HepG2 (cell line): ENCODE data around the gene GNAS. TPM values are rescaled to one million over a fixed set of nuclear protein-coding genes. Genes with fewer than 3 reads are reported as not detected.

Experiments used
- ATAC-seq: fragments of 200-7000 bp; cut with Tn5 transposase; 3 replicates; pipeline ENCODE4 v1.9.1; 2020; ENCODE audit warnings: mild to moderate bottlenecking, moderate library complexity
- BruUV-seq: library from RNA; stranded (reverse); fragments of 400-500 nt; replicated peaks from 2 replicates; lab custom pipeline; 2021; lab: Mats Ljungman, UMichigan
- CTCF ChIA-PET: fragments of 300-600 bp; formaldehyde crosslinking; extraction: SDS; loops from one replicate; lab custom pipeline; 2021; ENCODE audit warnings: low total read pairs, inconsistent platforms, low intra/inter-chr PET ratio; lab: Yijun Ruan, JAX
- POLR2A ChIA-PET: fragments of 350-600 bp; sonication (Branson Sonifier 250); formaldehyde crosslinking; loops from one replicate; lab custom pipeline; 2020; ENCODE audit warnings: antibody characterized with exemption, inconsistent platforms; lab: Yijun Ruan, JAX
- DNase-seq: peaks from one replicate; pipeline ENCODE4 v3.0.0-alpha.2; 2015; ENCODE audit warnings: low spot score
- FAIRE-seq: peaks from 3 replicates; lab custom pipeline; 2011; peaks lifted over from hg19 to GRCh38; lab: Jason Lieb, UNC
- H2AFZ ChIP-seq: one replicate; pipeline ENCODE4 v1.6.1; 2011; ENCODE audit warnings: low read length, inconsistent platforms
- H3K27ac ChIP-seq: fragments of 300-600 bp; 3 replicates; pipeline ENCODE4 v1.8.0; 2011; ENCODE audit warnings: mixed run types, mild to moderate bottlenecking, mixed read lengths, low read length, inconsistent platforms; ENCODE audit not compliant: insufficient read depth; ENCODE audit errors: extremely low read length
- H3K27me3 ChIP-seq, 2 experiments: fragments of 200-600 bp in 1 of 2; 2 replicates in 1 of 2; 3 replicates in 1 of 2; pipeline versions ENCODE4 v1.6.0 to v1.8.0; 2011; ENCODE audit warnings: low read length in 2 of 2, mild to moderate bottlenecking in 2 of 2, moderate library complexity in 2 of 2, inconsistent platforms in 1 of 2; ENCODE audit not compliant: insufficient read depth in 2 of 2, control insufficient read depth in 1 of 2
- H3K36me3 ChIP-seq, 2 experiments: fragments of 200-600 bp in 1 of 2; replicated peaks in 1 of 2; 2 replicates in 1 of 2; 3 replicates in 1 of 2; pipeline versions ENCODE4 v1.5.1 to v1.8.0; 2011; ENCODE audit warnings: low read length in 2 of 2, inconsistent platforms in 1 of 2; ENCODE audit not compliant: insufficient read depth in 2 of 2, control insufficient read depth in 1 of 2
- H3K4me1 ChIP-seq: 2 replicates; pipeline ENCODE4 v1.5.1; 2012; ENCODE audit warnings: low read length, inconsistent platforms; ENCODE audit not compliant: insufficient read depth
- H3K4me2 ChIP-seq: 2 replicates; pipeline ENCODE4 v1.6.0; 2011; ENCODE audit warnings: low read depth, low read length, inconsistent platforms
- H3K4me3 ChIP-seq, 3 experiments: fragments of 200-600 bp in 1 of 3; sonication (generic), shearing (Covaris generic) in 1 of 3; replicated peaks in 1 of 3; 2 replicates each; pipeline ENCODE4 v1.5.1; 2011 to 2016; ENCODE audit warnings: low read length in 3 of 3, inconsistent platforms in 2 of 3, low read depth in 2 of 3, mild to moderate bottlenecking in 2 of 3, control low read depth in 1 of 3, mixed read lengths in 1 of 3; ENCODE audit not compliant: insufficient read depth in 1 of 3
- H3K79me2 ChIP-seq: one replicate; pipeline ENCODE4 v1.6.1; 2011; ENCODE audit warnings: low read length, inconsistent platforms; ENCODE audit not compliant: insufficient read depth
- H3K9ac ChIP-seq: 2 replicates; pipeline ENCODE4 v1.6.0; 2011; ENCODE audit warnings: mild to moderate bottlenecking, low read depth, low read length, inconsistent platforms; ENCODE audit not compliant: insufficient read depth
- H3K9me3 ChIP-seq: 2 replicates; pipeline ENCODE4 v1.5.1; 2012; ENCODE audit warnings: mild to moderate bottlenecking, low read length
- H4K20me1 ChIP-seq: 2 replicates; pipeline ENCODE4 v1.6.0; 2011; ENCODE audit warnings: inconsistent platforms, mild to moderate bottlenecking, low read length, moderate library complexity; ENCODE audit not compliant: insufficient read depth
- CTCF ChIP-seq: sonication (generic); formaldehyde crosslinking; IDR thresholded peaks from 2 replicates; pipeline ENCODE4 v1.5.0; 2020; ENCODE audit warnings: mild to moderate bottlenecking, missing genetic modification reagents, moderate library complexity
- FOXA1 ChIP-seq, 2 experiments: fragments of 450-650 bp in 1 of 2; sonication (generic) in 1 of 2; formaldehyde crosslinking in 1 of 2; IDR thresholded peaks; 2 replicates each; pipeline versions ENCODE4 v1.4.0 to v1.6.1; 2016 to 2020; ENCODE audit warnings: missing genetic modification reagents in 1 of 2
- FOXC1 ChIP-seq: sonication (generic); formaldehyde crosslinking; IDR thresholded peaks from 2 replicates; pipeline ENCODE4 v1.8.0; 2022; ENCODE audit warnings: mild to moderate bottlenecking, missing genetic modification reagents, borderline replicate concordance
- HDAC1 ChIP-seq: sonication (generic); formaldehyde crosslinking; IDR thresholded peaks from 2 replicates; pipeline ENCODE4 v1.5.1; 2020; ENCODE audit warnings: mild to moderate bottlenecking, missing genetic modification reagents
- MAFG ChIP-seq: sonication (generic); formaldehyde crosslinking; IDR thresholded peaks from 2 replicates; pipeline ENCODE4 v1.5.1; 2020; ENCODE audit warnings: mild to moderate bottlenecking, missing genetic modification reagents
- NR2F6 ChIP-seq, 2 experiments: IDR thresholded peaks; 2 replicates each; pipeline ENCODE4 v1.6.1; 2016; ENCODE audit warnings: antibody characterized with exemption in 1 of 2, mild to moderate bottlenecking in 1 of 2
- PCBP2 ChIP-seq: fragments of 200-400 bp; formaldehyde crosslinking; optimal IDR thresholded peaks from 2 replicates; pipeline ENCODE3; 2018; ENCODE audit warnings: low read length, low read depth; ENCODE audit not compliant: poor library complexity, severe bottlenecking
- SPEN ChIP-seq: sonication (generic); formaldehyde crosslinking; IDR thresholded peaks from 2 replicates; pipeline ENCODE4 v1.5.1; 2020; ENCODE audit warnings: low read depth, mild to moderate bottlenecking, missing genetic modification reagents
- TBX2 ChIP-seq: sonication (generic); formaldehyde crosslinking; IDR thresholded peaks from 2 replicates; pipeline ENCODE4 v1.5.0; 2020; ENCODE audit warnings: missing genetic modification reagents, mild to moderate bottlenecking, borderline replicate concordance
- ZMAT3 ChIP-seq: sonication (generic); formaldehyde crosslinking; conservative IDR thresholded peaks from 2 replicates; pipeline ENCODE4 v1.7.0; 2021; ENCODE audit warnings: missing genetic modification reagents
- ZNF256 ChIP-seq: sonication (generic); formaldehyde crosslinking; conservative IDR thresholded peaks from 2 replicates; pipeline ENCODE4 v1.4.0; 2020; ENCODE audit warnings: missing genetic modification reagents
- ZNF382 ChIP-seq: sonication (generic); formaldehyde crosslinking; IDR thresholded peaks from 2 replicates; pipeline ENCODE4 v1.5.0; 2020; ENCODE audit warnings: missing genetic modification reagents, mild to moderate bottlenecking, borderline replicate concordance
- ZNF768 ChIP-seq: sonication (generic); formaldehyde crosslinking; IDR thresholded peaks from 2 replicates; pipeline ENCODE4 v1.4.0; 2020; ENCODE audit warnings: missing genetic modification reagents
- WGBS: methylation state at CpG from one replicate; pipeline ENCODE4 v1.1.6; 2017; ENCODE audit warnings: low lambda C conversion rate; 5-methylcytosine and 5-hydroxymethylcytosine counted together
- in situ Hi-C: cut with HindIII; loops from 2 replicates; pipeline ENCODE4 v1.10.0; 2017; ENCODE audit warnings: low pct_unique_long_range_greater_than_20kb; ENCODE audit not compliant: extremely low pct_ligation_motif_present
- intact Hi-C: fragments of 100-400 bp; cut with micrococcal nuclease; formaldehyde crosslinking; loops from one replicate; pipeline ENCODE4 v1.10.0; 2022; ENCODE audit not compliant: unreplicated experiment
- polyA plus RNA-seq, 8 experiments: library from polyadenylated mRNA; depleted of rRNA in 3 of 8; stranded (reverse) in 7 of 8; unstranded in 1 of 8; fragments of >200 nt; fragmentation: Illumina TruSeq in 4 of 8; extraction: Trizol in 4 of 8; gene quantifications; 2 replicates each; pipeline versions ENCODE4 v1.2.1 to v1.2.3, GENCODE V29; 2011 to 2016; ENCODE audit warnings: low read depth in 4 of 8, missing spikeins in 1 of 8, mixed read lengths in 1 of 8; ENCODE audit not compliant: insufficient read depth in 1 of 8
- total RNA-seq, 5 experiments: library from RNA; depleted of rRNA; stranded (reverse); fragments of >200 nt; fragmentation: Illumina TruSeq; extraction: Trizol; gene quantifications; 2 replicates each; pipeline ENCODE4 v1.2.3, GENCODE V29; 2016; ENCODE audit warnings: low read depth in 1 of 5
- TF ChIP-seq, protein P1 (sequence below): IDR thresholded peaks from 2 replicates; pipeline ENCODE4 v1.6.1; 2018; ENCODE audit warnings: missing genetic modification reagents

The GNAS gene
- total and polyA plus RNA-seq, 2 of the 13 experiments (the other 11 are each of a cell fraction or from before 2014, with no cell fraction given): 407 to 1,008 TPM

DNA sequence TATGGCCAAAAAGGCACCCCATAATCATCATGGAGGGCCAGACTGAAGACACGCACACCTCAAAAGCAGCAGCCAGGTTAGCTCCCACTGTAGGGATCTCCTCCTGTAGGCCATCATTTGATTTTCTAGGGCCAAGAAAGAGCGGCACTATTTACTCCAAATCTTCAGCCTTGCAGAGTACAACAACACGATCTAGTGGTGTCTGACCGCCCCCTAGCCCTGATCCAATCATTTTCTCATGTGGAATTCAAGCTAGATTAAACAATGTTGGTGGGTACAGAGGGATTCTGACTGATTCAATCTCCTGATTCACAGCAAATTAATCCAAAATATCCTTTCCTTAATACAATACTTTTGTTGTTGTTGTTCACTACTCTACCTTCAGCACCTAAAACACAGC lies 14.3 kb upstream of the GNAS start:
- no TSS peak for BruUV-seq
- peaks cover 8 to 87% of the 10 kb centered on the region in 2 experiments; a peak in 4 of 5 replicates for H3K27me3 ChIP-seq
- no peaks in the 10 kb centered on the region for H3K4me1 ChIP-seq
- no peak overlapping the region for H2AFZ ChIP-seq
- H4K20me1 ChIP-seq: no peaks in the 10 kb centered on the region
- no peak overlapping the region for H3K27ac ChIP-seq
- in situ Hi-C loops (no loop called here), intact Hi-C loops (loop anchor here (5.0 kb wide), 1 partner anchor 591 kb away; no protein-coding TSS in a partner anchor)
- DNase-seq (no peak), ATAC-seq (no peak)
- H3K4me2 ChIP-seq: no peak overlapping the region
- H3K9ac ChIP-seq: no peak overlapping the region
- H3K79me2 ChIP-seq: no peaks in the 10 kb centered on the region
- no peaks in the 10 kb centered on the region for H3K36me3 ChIP-seq
- POLR2A ChIA-PET: interaction anchor here (0.6 kb wide), 1 partner anchor 144 kb away, joined by 4 read pairs; no protein-coding TSS in a partner anchor
- TF ChIP-seq CTCF (CRISPR knock-in tag): peak; percentile 23
- TF ChIP-seq, protein P1, sequence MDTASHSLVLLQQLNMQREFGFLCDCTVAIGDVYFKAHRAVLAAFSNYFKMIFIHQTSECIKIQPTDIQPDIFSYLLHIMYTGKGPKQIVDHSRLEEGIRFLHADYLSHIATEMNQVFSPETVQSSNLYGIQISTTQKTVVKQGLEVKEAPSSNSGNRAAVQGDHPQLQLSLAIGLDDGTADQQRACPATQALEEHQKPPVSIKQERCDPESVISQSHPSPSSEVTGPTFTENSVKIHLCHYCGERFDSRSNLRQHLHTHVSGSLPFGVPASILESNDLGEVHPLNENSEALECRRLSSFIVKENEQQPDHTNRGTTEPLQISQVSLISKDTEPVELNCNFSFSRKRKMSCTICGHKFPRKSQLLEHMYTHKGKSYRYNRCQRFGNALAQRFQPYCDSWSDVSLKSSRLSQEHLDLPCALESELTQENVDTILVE (CRISPR knock-in tag): no peak
- TF ChIP-seq, all 625 proteins: peak for 1
- Histone ChIP-seq H3K4me3 (no peak overlapping the region), H3K9me3 (no peaks in the 10 kb centered on the region)
- CTCF ChIA-PET: interaction anchor here (3.0 kb wide), 1 partner anchor 357 kb away, joined by 12 read pairs; no protein-coding TSS in a partner anchor
- WGBS: 21% methylated on average over 4 of the region's 4 CpGs
- no peak for FAIRE-seq

DNA sequence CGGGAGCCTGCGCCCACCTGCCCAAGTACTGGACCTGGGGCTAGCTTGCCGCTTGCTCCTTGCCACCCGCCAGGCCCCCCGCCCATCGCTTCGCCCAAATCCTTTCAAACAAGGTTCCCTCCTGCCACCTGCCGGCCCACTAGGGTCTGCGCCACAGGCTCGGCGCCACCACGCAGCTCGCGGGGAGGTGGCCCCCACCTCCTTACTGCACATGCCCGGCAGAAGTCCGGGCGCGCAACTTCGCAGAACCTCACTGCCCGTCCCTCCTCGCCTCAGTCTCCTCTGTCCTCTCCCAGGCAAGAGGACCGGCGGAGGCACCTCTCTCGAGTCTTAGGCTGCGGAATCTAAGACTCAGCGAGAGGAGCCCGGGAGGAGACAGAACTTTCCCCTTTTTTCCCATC lies 13.0 kb upstream of the GNAS start:
- in situ Hi-C loops (no loop called here), intact Hi-C loops (loop anchor here (5.0 kb wide), 1 partner anchor 592 kb away; no protein-coding TSS in a partner anchor)
- Histone ChIP-seq H3K79me2 (no peaks in the 10 kb centered on the region), H3K4me3 (no peak overlapping the region), H3K9me3 (no peaks in the 10 kb centered on the region), H3K9ac (no peak overlapping the region), H3K27me3 (peaks cover 7 to 82% of the 10 kb centered on the region in 2 experiments; a peak in 4 of 5 replicates), H3K4me1 (no peaks in the 10 kb centered on the region), H2AFZ (no peak overlapping the region), H3K27ac (no peak overlapping the region), H3K36me3 (no peaks in the 10 kb centered on the region), H4K20me1 (no peaks in the 10 kb centered on the region), H3K4me2 (no peak overlapping the region)
- ATAC-seq: peak; percentile 86
- CTCF ChIA-PET: interaction anchor here (1.5 to 3.0 kb wide), 2 partner anchors 358 to 603 kb away, joined by 6 to 12 read pairs; no protein-coding TSS in a partner anchor
- DNase-seq: peak; percentile 34
- 40% methylated on average over 27 of the region's 27 CpGs for WGBS
- no peak for FAIRE-seq
- BruUV-seq: no TSS peak
- POLR2A ChIA-PET: no interaction called here
- no peak for TF ChIP-seq MAFG (CRISPR knock-in tag)
- no peak for TF ChIP-seq FOXA1 (IDR thresholded peaks at IDR 0.05)
- TF ChIP-seq FOXA1 (CRISPR knock-in tag; IDR thresholded peaks at IDR 0.05): 0 out of 2 replicates have a peak, but pooled peaks have one; percentile 5
- TF ChIP-seq TBX2 (CRISPR knock-in tag): 0 out of 2 replicates have a peak, but pooled peaks have one; percentile 13
- TF ChIP-seq ZNF256 (CRISPR knock-in tag): no peak
- peak; percentile 15; the same call in 1 of the 2 replicates for TF ChIP-seq ZNF768 (CRISPR knock-in tag)
- TF ChIP-seq ZNF382: no peak
- TF ChIP-seq NR2F6 (IDR thresholded peaks at IDR 0.05): no peak
- no peak for TF ChIP-seq NR2F6 (CRISPR knock-in tag; IDR thresholded peaks at IDR 0.05)
- no peak for TF ChIP-seq PCBP2
- TF ChIP-seq SPEN: no peak
- TF ChIP-seq ZMAT3: no peak
- TF ChIP-seq FOXC1 (CRISPR knock-in tag): no peak
- no peak for TF ChIP-seq HDAC1 (CRISPR knock-in tag)
